ENCODE results near the gene ZNF385B. TPM values are rescaled to one million over a fixed set of nuclear protein-coding genes. Genes with fewer than 3 reads are reported as not detected.
A peak's percentile ranks its signal among the peaks of the same experiment; 100 is the strongest.

Gene ZNF385B
- total and polyA plus RNA-seq, 8 donors = 4.6 to 51.3 (median 6.1) TPM

- no peak for TF ChIP-seq CTCF (IDR thresholded peaks at IDR 0.05)
- Histone ChIP-seq H3K36me3 (no peaks in the 10 kb centered on the region), H3K4me3 (no peak overlapping the region), H3K27ac (peak overlapping the region in 1 of 2 donors; percentile 62), H3K9me3 (no peaks in the 10 kb centered on the region), H3K27me3 (no peaks in the 10 kb centered on the region), H3K4me1 (peaks cover 0 to 9% of the 10 kb centered on the region in 2 donors)
- intact Hi-C loops (cut with DNase I) = no loop called here
- ATAC-seq (peak; percentile 27), DNase-seq (no peak)
These were observed 280.9 kb downstream of the ZNF385B start for GRCh38 chr2:179580378-179581146.

GRCh38 chr2:179579800-179580199 is 281.6 kb downstream of the ZNF385B start:
- DNase-seq (peak in 2 of 4 donors; percentile 38 to 65), ATAC-seq (peak; percentile 51)
- Histone ChIP-seq H3K27me3 (no peaks in the 10 kb centered on the region), H3K36me3 (no peaks in the 10 kb centered on the region), H3K4me3 (no peak overlapping the region), H3K9me3 (no peaks in the 10 kb centered on the region), H3K4me1 (peaks cover 0 to 9% of the 10 kb centered on the region in 2 donors), H3K27ac (peak overlapping the region in 1 of 2 donors; percentile 62)
- TF ChIP-seq CTCF (IDR thresholded peaks at IDR 0.05) = no peak
- intact Hi-C loops (cut with DNase I) = no loop called here

GRCh38 chr2:179578171-179578916 is 283.1 kb downstream of the ZNF385B start:
- H3K36me3 ChIP-seq = no peaks in the 10 kb centered on the region
- DNase-seq = no peak
- TF ChIP-seq CTCF (IDR thresholded peaks at IDR 0.05) = no peak
- peak; percentile 70 for ATAC-seq
- no peaks in the 10 kb centered on the region for H3K27me3 ChIP-seq
- no peak overlapping the region for H3K4me3 ChIP-seq
- H3K27ac ChIP-seq = no peak overlapping the region
- no peaks in the 10 kb centered on the region for H3K9me3 ChIP-seq
- H3K4me1 ChIP-seq = peaks cover 0 to 9% of the 10 kb centered on the region in 2 donors
- intact Hi-C loops (cut with DNase I) = no loop called here

GRCh38 chr2:179574061-179574519 is 287.3 kb downstream of the ZNF385B start:
- no peaks in the 10 kb centered on the region for H3K9me3 ChIP-seq
- no peak overlapping the region for H3K27ac ChIP-seq

More at GRCh38 chr2:179574061-179574519, 287.3 kb downstream of the ZNF385B start:
- H3K4me1 ChIP-seq = peaks cover 0 to 5% of the 10 kb centered on the region in 2 donors
- DNase-seq = no peak
- intact Hi-C loops (cut with DNase I) = no loop called here
- no peak for TF ChIP-seq CTCF (IDR thresholded peaks at IDR 0.05)
- no peak for ATAC-seq
- H3K4me3 ChIP-seq = no peak overlapping the region
- H3K36me3 ChIP-seq = no peaks in the 10 kb centered on the region
- H3K27me3 ChIP-seq = no peaks in the 10 kb centered on the region
